Measurements from ENCODE around the gene CAMK1D. TPM values are rescaled to one million over a fixed set of nuclear protein-coding genes. Genes with fewer than 3 reads are reported as not detected.

Gene CAMK1D
- total RNA-seq, 1 donor from 2014 or later: 22.5 TPM

GRCh38 chr10:12819071-12819470 is 469.7 kb downstream of the CAMK1D start:
- Histone ChIP-seq H3K27ac (no peak overlapping the region), H3K27me3 (ENCODE audit: low read depth) (no peaks in the 10 kb centered on the region), H3K36me3 (peaks cover 5% of the 10 kb centered on the region), H3K9me3 (no peaks in the 10 kb centered on the region), H3K4me1 (no peaks in the 10 kb centered on the region), H3K4me3 (no peak overlapping the region)
- intact Hi-C loops (cut with DNase I): no loop called here
- no peak for DNase-seq
- TF ChIP-seq CTCF (IDR thresholded peaks at IDR 0.05): no peak
- ATAC-seq: no peak

DNA sequence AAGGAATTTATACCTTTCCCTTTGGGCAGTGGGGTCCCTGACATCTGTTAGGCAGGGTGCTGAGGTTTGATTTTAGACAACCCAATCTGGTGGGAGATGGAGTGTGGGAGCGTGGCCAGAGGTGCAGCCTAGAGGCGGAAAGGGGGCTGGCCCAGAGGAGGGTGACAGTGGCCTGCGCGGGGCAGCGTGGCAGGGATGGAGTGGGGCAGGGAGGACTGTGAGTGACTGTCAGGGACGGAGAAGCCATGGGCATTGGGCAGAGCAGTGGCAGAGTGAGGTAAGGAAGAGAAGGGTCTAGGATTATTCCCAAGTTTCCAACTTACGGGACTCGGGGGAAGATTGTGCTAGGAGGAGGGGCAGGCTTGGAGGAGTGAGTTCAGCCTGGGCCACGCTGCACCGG is 470.3 kb downstream of the CAMK1D start:
- no peaks in the 10 kb centered on the region for H3K9me3 ChIP-seq
- DNase-seq (no peak), ATAC-seq (no peak)
- H3K4me1 ChIP-seq: no peaks in the 10 kb centered on the region
- intact Hi-C loops (cut with DNase I): no loop called here
- no peak overlapping the region for H3K27ac ChIP-seq
- no peak overlapping the region for H3K4me3 ChIP-seq
- H3K27me3 ChIP-seq (ENCODE audit: low read depth): no peaks in the 10 kb centered on the region
- no peak for TF ChIP-seq CTCF (IDR thresholded peaks at IDR 0.05)
- no peaks in the 10 kb centered on the region for H3K36me3 ChIP-seq

GRCh38 chr10:12822126-12822892 is 473.0 kb downstream of the CAMK1D start:
- no peak for TF ChIP-seq CTCF (IDR thresholded peaks at IDR 0.05)
- no peak overlapping the region for H3K27ac ChIP-seq
- DNase-seq: no peak

GRCh38 chr10:12822893-12823170 is 473.5 kb downstream of the CAMK1D start:
- Histone ChIP-seq H3K27ac (no peak overlapping the region), H3K36me3 (no peaks in the 10 kb centered on the region)
- intact Hi-C loops (cut with DNase I): no loop called here

More at GRCh38 chr10:12822126-12822892, 473.0 kb downstream of the CAMK1D start:
- Histone ChIP-seq H3K9me3 (no peaks in the 10 kb centered on the region), H3K27me3 (ENCODE audit: low read depth) (no peaks in the 10 kb centered on the region), H3K4me1 (no peaks in the 10 kb centered on the region), H3K36me3 (no peaks in the 10 kb centered on the region), H3K4me3 (no peak overlapping the region)
- intact Hi-C loops (cut with DNase I): no loop called here
- ATAC-seq: no peak

GRCh38 chr10:12823328-12823727 is 474.0 kb downstream of the CAMK1D start:
- no peaks in the 10 kb centered on the region for H3K27me3 ChIP-seq (ENCODE audit: low read depth)
- no peak for DNase-seq
- intact Hi-C loops (cut with DNase I): no loop called here
- no peak for TF ChIP-seq CTCF (IDR thresholded peaks at IDR 0.05)
- H3K36me3 ChIP-seq: peaks cover under 1% of the 10 kb centered on the region
- no peak for ATAC-seq
- H3K27ac ChIP-seq: no peak overlapping the region
- no peak overlapping the region for H3K4me3 ChIP-seq
- no peaks in the 10 kb centered on the region for H3K9me3 ChIP-seq
- no peaks in the 10 kb centered on the region for H3K4me1 ChIP-seq

More at GRCh38 chr10:12822893-12823170, 473.5 kb downstream of the CAMK1D start:
- no peaks in the 10 kb centered on the region for H3K9me3 ChIP-seq
- H3K4me3 ChIP-seq: no peak overlapping the region
- ATAC-seq (no peak), DNase-seq (no peak)
- TF ChIP-seq CTCF (IDR thresholded peaks at IDR 0.05): no peak
- no peaks in the 10 kb centered on the region for H3K27me3 ChIP-seq (ENCODE audit: low read depth)
- H3K4me1 ChIP-seq: no peaks in the 10 kb centered on the region
